Measurements from ENCODE around the gene FERMT3. TPM values are rescaled to one million over a fixed set of nuclear protein-coding genes. Genes with fewer than 3 reads are reported as not detected.

FERMT3 gene
- total and polyA plus RNA-seq, 9 donors, result 4.9 to 12.2 (median 10.1) TPM

DNA sequence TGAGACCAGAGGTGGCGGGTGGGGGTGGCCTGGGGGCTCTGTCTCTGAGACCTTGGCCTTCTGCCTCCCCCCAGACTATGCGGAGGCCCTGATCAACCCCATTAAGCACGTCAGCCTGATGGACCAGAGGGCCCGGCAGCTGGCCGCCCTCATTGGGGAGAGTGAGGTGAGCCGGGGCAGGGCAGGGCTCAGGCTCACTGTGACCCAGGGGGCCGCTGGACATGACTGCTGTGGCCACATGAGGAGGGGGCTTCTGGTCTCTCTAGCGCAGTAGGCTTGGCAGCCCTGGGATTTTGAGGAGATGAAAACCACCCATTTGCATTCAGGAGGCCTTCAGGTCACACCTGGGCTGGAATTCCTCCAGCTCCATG lies 57.4 kb downstream of the FERMT3 start:
- Histone ChIP-seq H3K4me3 (ENCODE audit: low read length) (no peak overlapping the region), H3K9me3 (replicated peaks; ENCODE audit: control insufficient read depth, low read depth, low read length) (no peaks in the 10 kb centered on the region), H3K4me1 (ENCODE audit: control insufficient read depth, insufficient read depth, low read length) (peaks cover 19% of the 10 kb centered on the region), H3K36me3 (ENCODE audit: control insufficient read depth, insufficient read depth, low read length) (peaks cover 72% of the 10 kb centered on the region), H3K27ac (ENCODE audit: low read length) (no peak overlapping the region), H3K27me3 (ENCODE audit: control insufficient read depth, insufficient read depth, low read length) (no peaks in the 10 kb centered on the region)
- 88% methylated on average over 5 of the region's 8 CpGs for WGBS (ENCODE audit: insufficient coverage)
- DNase-seq, result no peak

DNA sequence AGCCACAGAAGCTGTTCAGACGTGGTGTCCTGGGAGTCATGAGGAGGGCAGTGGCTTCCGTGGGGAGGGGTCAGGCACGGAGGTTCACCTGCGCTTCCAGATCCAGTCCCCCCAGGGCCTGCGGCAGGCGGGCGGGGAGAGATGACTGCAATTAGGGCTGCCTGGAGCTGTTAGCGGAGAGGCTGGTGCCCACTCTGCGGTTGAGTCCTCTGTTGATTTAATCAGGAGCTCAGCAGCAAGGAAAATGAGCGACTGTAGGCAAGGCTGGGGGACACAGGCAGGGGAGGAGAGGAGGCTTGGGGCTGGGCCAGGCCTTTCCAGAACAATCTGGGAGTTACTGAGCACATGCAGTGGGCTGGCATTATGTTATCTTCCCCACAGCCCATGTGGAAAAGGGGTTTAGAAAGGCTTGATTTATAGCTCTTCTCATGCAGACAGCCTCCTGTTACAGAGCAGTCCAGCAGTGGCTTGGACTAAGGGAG lies 57.9 kb downstream of the FERMT3 start:
- Histone ChIP-seq H3K9me3 (replicated peaks; ENCODE audit: control insufficient read depth, low read depth, low read length) (no peaks in the 10 kb centered on the region), H3K4me3 (ENCODE audit: low read length) (no peak overlapping the region), H3K4me1 (ENCODE audit: control insufficient read depth, insufficient read depth, low read length) (peaks cover 23% of the 10 kb centered on the region), H3K27me3 (ENCODE audit: control insufficient read depth, insufficient read depth, low read length) (no peaks in the 10 kb centered on the region), H3K27ac (ENCODE audit: low read length) (no peak overlapping the region), H3K36me3 (ENCODE audit: control insufficient read depth, insufficient read depth, low read length) (peaks cover 68% of the 10 kb centered on the region)
- WGBS (ENCODE audit: insufficient coverage), result 74% methylated on average over 9 of the region's 10 CpGs
- no peak for DNase-seq

- Histone ChIP-seq H3K4me3 (ENCODE audit: low read length) (no peak overlapping the region), H3K4me1 (ENCODE audit: control insufficient read depth, insufficient read depth, low read length) (peaks cover 23% of the 10 kb centered on the region), H3K36me3 (ENCODE audit: control insufficient read depth, insufficient read depth, low read length) (peaks cover 58% of the 10 kb centered on the region), H3K9me3 (replicated peaks; ENCODE audit: control insufficient read depth, low read depth, low read length) (no peaks in the 10 kb centered on the region), H3K27me3 (ENCODE audit: control insufficient read depth, insufficient read depth, low read length) (no peaks in the 10 kb centered on the region), H3K27ac (ENCODE audit: low read length) (no peak overlapping the region)
- WGBS (ENCODE audit: insufficient coverage), result 88% methylated on average over 33 of the region's 35 CpGs
- DNase-seq, result no peak
Observed at GRCh38 chr11:64265176-64266160, 58.9 kb downstream of the FERMT3 start.

- no peak for DNase-seq
- WGBS (ENCODE audit: insufficient coverage), result 77% methylated on average over 13 of the region's 15 CpGs
- no peak overlapping the region for H3K4me3 ChIP-seq (ENCODE audit: low read length)
- peaks cover 25% of the 10 kb centered on the region for H3K4me1 ChIP-seq (ENCODE audit: control insufficient read depth, insufficient read depth, low read length)
- H3K9me3 ChIP-seq (replicated peaks; ENCODE audit: control insufficient read depth, low read depth, low read length), result no peaks in the 10 kb centered on the region
- H3K36me3 ChIP-seq (ENCODE audit: control insufficient read depth, insufficient read depth, low read length), result peaks cover 52% of the 10 kb centered on the region
- no peak overlapping the region for H3K27ac ChIP-seq (ENCODE audit: low read length)
- no peaks in the 10 kb centered on the region for H3K27me3 ChIP-seq (ENCODE audit: control insufficient read depth, insufficient read depth, low read length)
Observed at GRCh38 chr11:64266339-64266738, 59.8 kb downstream of the FERMT3 start.

DNA sequence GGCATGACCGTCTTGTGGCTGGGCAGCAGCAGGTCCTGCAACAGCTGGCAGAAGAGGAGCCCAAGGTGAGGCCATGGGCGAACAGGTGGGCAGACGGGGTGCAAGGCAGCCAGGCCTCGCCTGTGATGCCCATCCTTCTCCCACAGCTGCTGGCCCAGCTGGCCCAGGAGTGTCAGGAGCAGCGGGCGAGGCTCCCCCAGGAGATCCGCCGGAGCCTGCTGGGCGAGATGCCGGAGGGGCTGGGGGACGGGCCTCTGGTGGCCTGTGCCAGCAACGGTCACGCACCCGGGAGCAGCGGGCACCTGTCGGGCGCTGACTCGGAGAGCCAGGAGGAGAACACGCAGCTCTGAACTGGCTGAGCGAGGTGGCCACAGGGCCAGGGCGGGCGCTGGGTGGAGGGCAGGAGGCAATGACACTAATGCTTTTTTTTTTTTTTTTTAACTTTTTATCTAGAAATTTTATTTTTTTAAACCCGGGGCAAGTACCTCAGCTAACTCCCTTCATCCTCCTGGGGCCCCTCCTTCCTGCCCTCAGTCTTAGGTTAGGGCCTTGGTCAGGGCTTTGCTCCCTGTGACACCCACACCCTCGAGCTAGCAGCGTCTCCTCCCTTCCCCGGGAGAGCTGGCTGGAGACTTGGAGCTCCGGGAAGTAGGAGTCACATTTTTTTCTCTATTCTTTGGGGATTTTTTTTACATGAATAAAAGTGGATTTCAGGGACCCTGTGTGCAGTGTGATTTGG lies 60.9 kb downstream of the FERMT3 start:
- no peaks in the 10 kb centered on the region for H3K27me3 ChIP-seq (ENCODE audit: control insufficient read depth, insufficient read depth, low read length)
- H3K4me1 ChIP-seq (ENCODE audit: control insufficient read depth, insufficient read depth, low read length), result peaks cover 34% of the 10 kb centered on the region
- H3K4me3 ChIP-seq (ENCODE audit: low read length), result no peak overlapping the region
- H3K27ac ChIP-seq (ENCODE audit: low read length), result peak overlapping the region; percentile 13
- no peak for DNase-seq
- H3K9me3 ChIP-seq (replicated peaks; ENCODE audit: control insufficient read depth, low read depth, low read length), result no peaks in the 10 kb centered on the region
- 83% methylated on average over 14 of the region's 27 CpGs for WGBS (ENCODE audit: insufficient coverage)
- H3K36me3 ChIP-seq (ENCODE audit: control insufficient read depth, insufficient read depth, low read length), result peaks cover 45% of the 10 kb centered on the region

DNA sequence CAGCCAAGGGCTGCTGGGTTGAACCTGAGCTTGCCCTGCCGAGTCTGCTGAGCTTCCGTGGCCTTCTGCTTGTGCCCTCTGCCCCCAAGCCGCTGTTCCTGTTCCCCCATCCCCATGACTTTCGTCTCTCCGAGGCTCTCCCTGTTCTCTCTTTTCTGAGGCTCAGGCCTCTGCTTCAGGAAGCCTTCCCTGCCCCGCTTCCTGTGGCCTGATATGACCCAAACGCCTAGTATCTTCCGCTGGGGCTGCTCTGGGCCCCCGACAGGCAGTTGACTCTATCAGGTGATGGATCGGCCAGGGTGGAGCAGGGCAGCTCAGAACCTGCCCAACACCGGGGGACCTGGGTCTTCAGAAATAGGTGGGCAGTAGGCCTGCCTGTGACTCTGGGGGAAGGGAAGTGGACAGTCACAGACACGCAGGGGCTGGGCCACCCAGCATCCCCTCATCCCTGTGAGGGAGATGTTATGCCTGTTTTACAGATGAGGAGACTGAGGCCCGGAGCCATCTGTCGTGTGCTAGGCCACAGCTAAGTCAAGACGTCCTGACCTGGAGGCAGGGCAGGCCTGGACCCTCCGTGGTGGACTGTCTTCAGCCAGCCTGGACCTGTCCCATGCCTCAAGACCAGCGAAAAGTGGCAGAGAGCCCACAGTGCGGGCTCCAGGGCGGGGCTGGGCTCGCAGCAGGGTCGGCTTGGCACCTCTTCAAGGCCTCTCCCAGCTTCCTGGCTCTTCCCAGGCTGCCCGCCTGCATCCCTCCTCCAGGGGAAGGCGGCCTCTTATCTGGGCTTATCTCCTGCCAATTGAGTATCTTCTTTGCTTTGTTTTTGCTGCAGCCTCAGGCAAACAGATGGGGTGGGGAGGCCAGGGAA lies 61.7 kb downstream of the FERMT3 start:
- DNase-seq, result peak; percentile 59

DNA sequence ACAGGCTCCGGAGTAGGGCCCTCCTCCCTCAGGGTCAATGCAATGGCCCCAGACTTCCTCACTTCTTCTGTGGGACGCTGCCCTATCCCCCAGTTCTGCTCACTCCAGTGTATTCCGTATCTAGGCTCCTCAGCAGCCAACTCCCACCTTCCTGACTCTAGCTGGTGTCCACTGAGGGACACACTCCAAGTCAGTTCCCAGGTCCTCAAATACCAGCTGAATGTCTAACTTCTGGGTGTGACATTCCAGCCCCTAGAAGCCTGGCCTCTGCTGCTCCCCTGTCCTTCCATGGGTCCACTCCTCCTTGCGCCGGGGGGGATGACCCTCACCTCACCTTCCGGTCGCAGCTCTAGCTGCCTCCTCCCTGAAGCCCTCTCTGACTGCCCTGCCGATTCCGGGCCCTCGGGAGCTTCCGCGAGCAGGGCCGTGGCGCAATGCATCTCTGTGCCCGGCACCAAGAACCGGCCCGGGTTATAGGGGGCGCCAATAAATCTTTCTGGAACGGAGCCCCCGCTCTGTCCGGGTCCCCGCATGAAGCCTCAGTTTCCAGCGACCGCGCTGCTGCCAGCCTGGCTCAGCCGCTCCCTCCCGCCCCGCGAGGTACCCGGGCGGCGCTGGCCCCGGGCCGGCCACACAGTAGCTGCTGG lies 62.5 kb downstream of the FERMT3 start:
- peak; percentile 69 for DNase-seq

More for the DNA sequence above, 61.7 kb downstream of the FERMT3 start:
- peaks cover 37% of the 10 kb centered on the region for H3K4me1 ChIP-seq (ENCODE audit: control insufficient read depth, insufficient read depth, low read length)
- H3K4me3 ChIP-seq (ENCODE audit: low read length), result peak overlapping the region; percentile 80
- H3K27ac ChIP-seq (ENCODE audit: low read length), result peak overlapping the region; percentile 100
- peaks cover 38% of the 10 kb centered on the region for H3K36me3 ChIP-seq (ENCODE audit: control insufficient read depth, insufficient read depth, low read length)
- H3K9me3 ChIP-seq (replicated peaks; ENCODE audit: control insufficient read depth, low read depth, low read length), result no peaks in the 10 kb centered on the region
- 64% methylated on average over 20 of the region's 23 CpGs for WGBS (ENCODE audit: insufficient coverage)
- H3K27me3 ChIP-seq (ENCODE audit: control insufficient read depth, insufficient read depth, low read length), result no peaks in the 10 kb centered on the region

DNA sequence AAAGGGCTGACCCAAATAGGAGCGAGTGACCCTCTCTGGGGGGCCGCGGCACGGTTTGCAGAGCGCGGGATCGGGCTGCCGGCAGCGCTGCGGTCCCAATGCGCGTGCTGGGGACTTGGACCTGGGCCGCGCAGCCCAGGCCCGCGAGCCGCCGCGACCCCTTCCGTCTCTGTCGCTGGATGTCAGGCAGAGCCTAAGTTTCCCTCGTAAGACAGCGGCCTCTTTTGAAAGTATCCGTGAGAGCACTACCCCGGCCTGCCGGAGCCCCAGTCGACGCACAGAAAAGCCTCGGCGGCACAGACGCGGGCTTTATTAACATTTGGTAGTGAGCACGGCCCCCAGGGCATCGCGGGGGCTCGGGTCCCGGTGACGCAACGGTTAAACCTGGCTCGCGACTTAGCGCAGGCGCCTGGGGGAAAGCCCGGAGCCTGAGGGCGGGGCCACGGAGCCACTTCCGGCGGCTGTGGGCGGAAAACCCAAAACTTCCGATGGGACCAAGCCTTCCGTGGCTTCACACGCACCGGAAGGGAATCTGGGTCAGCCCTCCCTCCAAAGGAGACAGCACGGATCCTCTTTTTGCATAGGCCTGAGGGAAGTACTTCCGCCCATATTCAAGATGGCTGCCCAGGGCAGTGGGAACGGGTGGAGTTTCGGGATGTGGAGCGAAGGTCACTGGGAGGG lies 63.2 kb downstream of the FERMT3 start:
- DNase-seq, result peak; percentile 100
- no peaks in the 10 kb centered on the region for H3K9me3 ChIP-seq (replicated peaks; ENCODE audit: control insufficient read depth, low read depth, low read length)
- peaks cover 37% of the 10 kb centered on the region for H3K4me1 ChIP-seq (ENCODE audit: control insufficient read depth, insufficient read depth, low read length)
- no peaks in the 10 kb centered on the region for H3K27me3 ChIP-seq (ENCODE audit: control insufficient read depth, insufficient read depth, low read length)
- under 1% methylated on average over 55 of the region's 58 CpGs for WGBS (ENCODE audit: insufficient coverage)
- peaks cover 33% of the 10 kb centered on the region for H3K36me3 ChIP-seq (ENCODE audit: control insufficient read depth, insufficient read depth, low read length)
- peak overlapping the region; percentile 80 for H3K4me3 ChIP-seq (ENCODE audit: low read length)
- H3K27ac ChIP-seq (ENCODE audit: low read length), result peak overlapping the region; percentile 100

More for the DNA sequence above, 62.5 kb downstream of the FERMT3 start:
- under 1% methylated on average over 33 of the region's 34 CpGs for WGBS (ENCODE audit: insufficient coverage)
- peak overlapping the region; percentile 80 for H3K4me3 ChIP-seq (ENCODE audit: low read length)
- H3K9me3 ChIP-seq (replicated peaks; ENCODE audit: control insufficient read depth, low read depth, low read length), result no peaks in the 10 kb centered on the region
- H3K36me3 ChIP-seq (ENCODE audit: control insufficient read depth, insufficient read depth, low read length), result peaks cover 39% of the 10 kb centered on the region
- peaks cover 37% of the 10 kb centered on the region for H3K4me1 ChIP-seq (ENCODE audit: control insufficient read depth, insufficient read depth, low read length)
- no peaks in the 10 kb centered on the region for H3K27me3 ChIP-seq (ENCODE audit: control insufficient read depth, insufficient read depth, low read length)
- peak overlapping the region; percentile 100 for H3K27ac ChIP-seq (ENCODE audit: low read length)
